Right cardiac atrium (tissue), 5 donors: Measurements from ENCODE around the gene SKA2. TPM values are rescaled to one million over a fixed set of nuclear protein-coding genes. Genes with fewer than 3 reads are reported as not detected.
A peak's percentile ranks its signal among the peaks of the same experiment; 100 is the strongest.

Experiments used
- ATAC-seq, 2 donors: fragments of 200-7000 bp; cut with Tn5 transposase; one replicate each; pipeline versions ENCODE4 v1.8.0 to v1.9.1; 2020; ENCODE audit warnings: moderate library complexity in 2 of 2, mild to moderate bottlenecking in 1 of 2
- DNase-seq, 3 donors: peaks; one replicate each; pipeline ENCODE4 v3.0.0-alpha.2; 2020
- H3K27ac ChIP-seq: one replicate; pipeline ENCODE4 v1.5.1; 2013; ENCODE audit warnings: mild to moderate bottlenecking, low read length, control low read depth, moderate library complexity
- H3K27me3 ChIP-seq: one replicate; pipeline ENCODE4 v1.6.1; 2013; ENCODE audit not compliant: control insufficient read depth, insufficient read depth
- H3K4me1 ChIP-seq: one replicate; pipeline ENCODE4 v1.6.1; 2013; ENCODE audit warnings: low read length; ENCODE audit not compliant: control insufficient read depth, insufficient read depth
- H3K4me3 ChIP-seq: one replicate; pipeline ENCODE4 v1.5.1; 2013; ENCODE audit warnings: low read length, control low read depth
- H3K9me3 ChIP-seq: one replicate; pipeline ENCODE4 v1.6.1; 2013; ENCODE audit warnings: low read length; ENCODE audit not compliant: control insufficient read depth
- WGBS: extraction: QIAGEN DNeasy Blood & Tissue Kit; methylation state at CpG from one replicate; pipeline ENCODE4 v1.1.7; 2013; 5-methylcytosine and 5-hydroxymethylcytosine counted together
- intact Hi-C, 4 donors: fragments of 100-400 bp; cut with DNase I; formaldehyde crosslinking; loops; one replicate each; pipeline versions ENCODE4 v1.11.0 to v1.14.0; 2022 to 2023
- polyA plus RNA-seq: library from polyadenylated mRNA; stranded (reverse); fragments of 200-250 nt; gene quantifications from one replicate; pipeline ENCODE4 v1.2.3, GENCODE V29; 2013
- total RNA-seq, 4 donors: library from RNA; stranded (reverse); fragmentation: NEBNext Ultra II Directional; extraction: Animal tissue kit (Norgen Biotek cat#: 25700); gene quantifications; one replicate each; pipeline ENCODE4 v1.2.1, GENCODE V29; 2021
- donor health status: healthy with polysubstance abuse.
- donor health status: DM: no; HTN: yes; CAD: no.
- donor health status: DM: no; HTN: no; CAD: no.
- donor health status: DM: no; HTN: yes; CAD: no; lungs with severe emphysema.
- donor health status: DM: yes; HTN: yes; CAD: no.

SKA2 gene
- total and polyA plus RNA-seq, 5 donors = 29.9 to 44.5 (median 33.1) TPM

DNA sequence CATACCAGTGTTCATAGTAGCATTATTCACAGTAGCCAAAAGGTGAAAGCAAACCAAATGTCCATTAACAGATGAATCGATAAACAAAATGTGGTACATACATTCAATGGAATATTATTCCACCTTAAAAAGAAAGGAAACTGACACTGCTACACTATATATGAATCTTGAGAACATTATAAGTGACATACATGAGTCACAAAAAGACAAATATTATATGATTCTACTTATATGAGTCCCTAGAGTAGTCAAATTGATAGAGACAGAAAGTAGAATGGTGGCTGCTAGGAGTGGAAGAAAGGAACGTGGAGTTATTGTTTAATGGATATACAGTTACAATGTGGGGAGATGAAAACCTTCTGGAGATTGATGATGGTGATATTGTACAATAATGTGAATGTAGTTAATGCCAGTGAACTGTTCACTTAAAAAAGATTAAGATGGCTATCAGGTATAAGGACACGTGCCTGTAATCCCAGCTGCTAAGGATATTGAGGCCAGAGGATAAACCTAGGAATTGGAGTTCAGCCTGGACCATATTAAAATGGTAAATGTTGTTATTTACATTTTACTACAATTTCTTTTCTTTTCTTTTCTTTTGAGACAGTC lies 28.1 kb downstream of the SKA2 start:
- Histone ChIP-seq H3K4me3 (no peak overlapping the region), H3K4me1 (no peaks in the 10 kb centered on the region), H3K27ac (no peak overlapping the region), H3K27me3 (no peaks in the 10 kb centered on the region), H3K9me3 (no peaks in the 10 kb centered on the region)
- DNase-seq (no peak), ATAC-seq (no peak)
- intact Hi-C loops = no loop called here
- WGBS = 79% methylated on average over 3 of the region's 3 CpGs

DNA sequence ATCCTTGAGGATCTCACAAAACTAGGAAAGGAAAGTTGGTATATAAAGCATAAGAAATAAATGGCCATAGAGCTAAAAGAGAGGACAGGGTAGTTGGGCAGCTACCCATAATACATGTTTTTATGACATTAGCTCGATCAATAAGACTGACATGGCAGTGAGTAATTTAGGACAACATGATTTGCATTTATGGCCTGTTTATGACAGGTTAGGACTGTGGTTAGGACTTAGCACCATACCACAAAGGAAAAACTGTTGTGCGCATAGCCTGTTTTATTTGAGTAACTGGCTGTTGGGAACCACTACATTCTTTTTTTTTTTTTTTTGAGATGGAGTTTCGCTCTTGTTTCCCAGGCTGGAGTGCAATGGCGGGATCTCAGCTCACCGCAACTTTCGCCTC lies 30.3 kb downstream of the SKA2 start:
- 99% methylated on average over 6 of the region's 6 CpGs for WGBS
- no peaks in the 10 kb centered on the region for H3K4me1 ChIP-seq
- ATAC-seq (no peak), DNase-seq (no peak)
- intact Hi-C loops = no loop called here
- no peaks in the 10 kb centered on the region for H3K9me3 ChIP-seq
- no peak overlapping the region for H3K27ac ChIP-seq
- no peak overlapping the region for H3K4me3 ChIP-seq
- no peaks in the 10 kb centered on the region for H3K27me3 ChIP-seq

DNA sequence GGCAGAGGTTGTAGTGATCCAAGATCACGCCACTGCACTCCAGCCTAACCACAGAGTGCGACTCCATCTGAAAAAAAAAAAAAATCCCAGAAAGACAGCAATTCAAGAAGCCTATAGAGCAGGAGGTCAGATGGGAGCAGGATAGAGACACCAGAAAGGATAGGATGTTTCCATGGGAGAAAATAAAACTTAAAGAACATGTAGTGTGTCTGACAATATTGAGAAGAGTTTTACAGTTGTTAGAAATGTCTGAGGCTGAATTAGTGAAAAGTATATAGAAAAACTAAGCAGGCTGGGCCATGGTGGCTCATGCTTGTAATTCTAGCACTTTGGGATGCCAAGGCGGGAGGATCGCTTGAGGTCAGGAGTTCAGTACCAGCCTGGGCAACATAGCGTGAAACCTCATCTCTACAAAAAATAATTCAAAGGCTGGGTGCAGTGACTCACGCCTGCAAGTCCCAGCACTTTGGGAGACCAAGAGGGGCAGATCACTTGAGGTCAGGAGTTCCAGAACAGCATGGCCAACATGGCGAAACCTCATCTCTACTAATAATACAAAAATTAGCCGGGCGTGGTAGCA lies 33.0 kb downstream of the SKA2 start:
- no peak overlapping the region for H3K27ac ChIP-seq
- no peaks in the 10 kb centered on the region for H3K9me3 ChIP-seq
- DNase-seq = no peak
- no peak for ATAC-seq
- no peaks in the 10 kb centered on the region for H3K4me1 ChIP-seq
- WGBS = 97% methylated on average over 9 of the region's 9 CpGs
- H3K27me3 ChIP-seq = no peaks in the 10 kb centered on the region
- no peak overlapping the region for H3K4me3 ChIP-seq
- intact Hi-C loops = no loop called here

GRCh38 chr17:59115474-59115873 lies 39.5 kb downstream of the SKA2 start:
- 91% methylated on average over 9 of the region's 9 CpGs for WGBS
- intact Hi-C loops = no loop called here
- DNase-seq (no peak), ATAC-seq (no peak)
- Histone ChIP-seq H3K27me3 (no peaks in the 10 kb centered on the region), H3K4me3 (no peak overlapping the region), H3K4me1 (no peaks in the 10 kb centered on the region), H3K9me3 (no peaks in the 10 kb centered on the region), H3K27ac (no peak overlapping the region)

GRCh38 chr17:59111539-59111938 lies 43.4 kb downstream of the SKA2 start:
- H3K27ac ChIP-seq = no peak overlapping the region
- intact Hi-C loops = no loop called here
- H3K4me3 ChIP-seq = no peak overlapping the region
- WGBS = 81% methylated on average over 3 of the region's 3 CpGs
- no peaks in the 10 kb centered on the region for H3K27me3 ChIP-seq
- no peaks in the 10 kb centered on the region for H3K4me1 ChIP-seq
- no peak for ATAC-seq
- no peaks in the 10 kb centered on the region for H3K9me3 ChIP-seq
- DNase-seq = no peak

GRCh38 chr17:59110973-59111372 lies 44.0 kb downstream of the SKA2 start:
- intact Hi-C loops = no loop called here

GRCh38 chr17:59108400-59109102 lies 46.4 kb downstream of the SKA2 start:
- WGBS = 86% methylated on average over 7 of the region's 7 CpGs
- no peaks in the 10 kb centered on the region for H3K9me3 ChIP-seq
- no peak overlapping the region for H3K27ac ChIP-seq
- H3K4me3 ChIP-seq = no peak overlapping the region
- no peak for ATAC-seq
- no peaks in the 10 kb centered on the region for H3K27me3 ChIP-seq
- DNase-seq = no peak
- intact Hi-C loops = no loop called here
- no peaks in the 10 kb centered on the region for H3K4me1 ChIP-seq

More at GRCh38 chr17:59110973-59111372, 44.0 kb downstream of the SKA2 start:
- Histone ChIP-seq H3K4me3 (no peak overlapping the region), H3K4me1 (no peaks in the 10 kb centered on the region), H3K27me3 (no peaks in the 10 kb centered on the region), H3K9me3 (no peaks in the 10 kb centered on the region), H3K27ac (no peak overlapping the region)
- ATAC-seq = no peak
- DNase-seq = no peak

- H3K9me3 ChIP-seq = no peaks in the 10 kb centered on the region
- peak overlapping the region; percentile 78 for H3K4me3 ChIP-seq
- intact Hi-C loops = no loop called here
- H3K4me1 ChIP-seq = no peaks in the 10 kb centered on the region
- DNase-seq = no peak
- peak overlapping the region; percentile 31 for H3K27ac ChIP-seq
- no peaks in the 10 kb centered on the region for H3K27me3 ChIP-seq
- ATAC-seq = peak in 1 of 2 donors; percentile 2
- 2% methylated on average over 10 of the region's 10 CpGs for WGBS
Observed at GRCh38 chr17:59107306-59107670, 47.7 kb downstream of the SKA2 start.

DNA sequence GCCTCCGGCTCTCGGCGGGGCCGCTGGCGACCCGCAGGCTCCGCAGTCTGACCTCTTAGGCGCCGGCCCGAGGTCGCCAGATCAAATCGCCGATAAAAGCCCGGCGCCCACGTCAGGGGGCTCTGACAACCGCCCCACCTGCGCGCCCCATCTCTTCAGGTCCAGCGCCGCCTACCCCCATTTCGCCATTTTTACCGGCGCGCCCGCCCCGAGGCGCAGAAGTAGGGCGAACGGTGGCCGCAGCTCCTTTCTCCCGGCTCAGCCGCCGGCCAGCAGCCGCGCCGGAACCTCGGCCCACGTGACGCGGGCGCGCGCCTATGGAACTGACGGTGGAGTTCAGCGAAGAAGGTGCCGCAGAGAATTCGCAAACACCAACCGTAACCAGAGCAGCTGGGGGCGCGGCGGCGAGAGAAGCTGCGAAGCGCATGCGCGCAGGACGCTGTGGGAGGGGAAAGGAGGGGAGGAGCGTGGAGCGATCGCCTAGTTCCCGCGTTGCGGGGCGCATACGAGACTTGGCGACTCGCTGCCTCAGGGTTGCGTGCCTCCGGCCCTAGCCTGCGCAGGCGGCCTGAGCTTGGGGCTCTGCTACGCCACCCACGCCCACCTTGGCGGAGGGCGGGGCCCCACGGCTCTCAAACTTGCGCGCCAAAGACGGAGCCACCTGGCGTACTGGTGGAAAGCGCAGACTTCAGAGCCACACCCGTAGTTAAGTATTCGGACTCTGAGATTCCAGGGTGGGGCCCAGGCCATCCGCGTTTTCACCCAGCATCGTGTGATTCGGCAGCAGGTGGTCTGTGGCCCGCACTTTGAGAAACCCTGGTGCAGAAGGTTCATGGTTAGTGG lies 48.3 kb downstream of the SKA2 start, which contains the start of gene TRIM37:
Gene TRIM37 (minus strand): TSS at position 418 of the 843 bp plus-strand sequence. CDS start 419 bp downstream, outside the sequence.
- intact Hi-C loops = no loop called here
- H3K4me1 ChIP-seq = no peaks in the 10 kb centered on the region
- peak; percentile 100 for ATAC-seq
- no peaks in the 10 kb centered on the region for H3K27me3 ChIP-seq
- H3K4me3 ChIP-seq = peak within 1 kb of the TSS; percentile 78
- under 1% methylated on average over 89 of the region's 89 CpGs for WGBS
- H3K9me3 ChIP-seq = no peaks in the 10 kb centered on the region
- peak; percentile 98 to 99 (median 98) for DNase-seq
- H3K27ac ChIP-seq = peak within 1 kb of the TSS; percentile 72

- peak; percentile 66 to 88 (median 87) for DNase-seq
- Histone ChIP-seq H3K9me3 (no peaks in the 10 kb centered on the region), H3K27ac (peak overlapping the region; percentile 72), H3K4me3 (peak overlapping the region; percentile 78), H3K4me1 (no peaks in the 10 kb centered on the region), H3K27me3 (no peaks in the 10 kb centered on the region)
- intact Hi-C loops = no loop called here
- ATAC-seq = peak; percentile 64 to 68
- WGBS = under 1% methylated on average over 18 of the region's 18 CpGs
Observed at GRCh38 chr17:59105852-59106462, 49.0 kb downstream of the SKA2 start.
